Prostate gland (tissue), 2 donors: Measurements from ENCODE around the gene NUDT4B.
"Not testable (repeated sequence)": the region's sequence is repeated elsewhere in the genome, so short reads cannot be mapped to it uniquely, and the experiment has no call there.

Experiments
- POLR2A ChIP-seq: fragments of 450-650 bp; IDR thresholded peaks from one replicate; pipeline ENCODE4 v1.6.1; 2016; ENCODE audit warnings: antibody characterized with exemption, mild to moderate bottlenecking
- POLR2AphosphoS5 ChIP-seq: sonication (generic); formaldehyde crosslinking; IDR thresholded peaks from one replicate; pipeline ENCODE4 v1.6.1; 2017; ENCODE audit warnings: antibody characterized with exemption
- TF ChIP-seq, protein P1 (sequence below), 4 experiments: fragments of 200-600 bp in 2 of 4; fragments of 450-650 bp in 2 of 4; sonication (generic) in 2 of 4; IDR thresholded peaks; 1 replicate in 3 of 4; 2 replicates in 1 of 4; pipeline ENCODE4 v1.5.1; 2016 to 2019; ENCODE audit warnings: antibody characterized with exemption in 4 of 4, mild to moderate bottlenecking in 2 of 4, moderate library complexity in 2 of 4

DNA sequence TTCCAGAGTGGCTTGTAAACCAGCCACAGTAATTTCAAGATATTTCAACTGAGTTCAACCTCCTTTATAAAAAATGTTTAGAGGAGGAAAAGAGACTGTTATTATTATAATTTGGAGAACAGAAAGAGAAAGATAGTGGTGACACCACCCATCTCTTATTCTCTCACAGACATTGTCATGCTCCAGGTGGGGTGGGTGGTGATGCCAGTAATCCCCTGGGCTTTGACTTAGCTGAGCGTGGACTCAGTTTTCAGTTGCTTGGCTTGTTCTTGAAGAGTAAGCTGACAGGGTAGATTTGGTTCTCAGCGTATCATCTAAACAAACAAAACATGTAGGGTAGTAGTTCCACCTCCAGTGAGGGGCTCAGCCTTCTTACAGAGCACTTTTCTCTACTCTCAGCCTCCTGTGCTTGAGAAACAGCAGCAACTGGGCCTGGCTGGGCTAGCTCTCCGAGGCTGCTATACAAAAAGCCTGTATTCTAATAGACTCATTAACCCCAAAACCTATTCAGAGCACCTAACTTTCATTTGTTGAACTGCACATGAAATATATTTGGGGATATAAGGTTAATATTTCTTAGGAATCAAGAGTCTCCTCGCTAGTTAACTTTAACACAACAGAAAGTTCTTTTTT lies 43.1 kb upstream of the NUDT4B start:
- TF ChIP-seq, protein P1, sequence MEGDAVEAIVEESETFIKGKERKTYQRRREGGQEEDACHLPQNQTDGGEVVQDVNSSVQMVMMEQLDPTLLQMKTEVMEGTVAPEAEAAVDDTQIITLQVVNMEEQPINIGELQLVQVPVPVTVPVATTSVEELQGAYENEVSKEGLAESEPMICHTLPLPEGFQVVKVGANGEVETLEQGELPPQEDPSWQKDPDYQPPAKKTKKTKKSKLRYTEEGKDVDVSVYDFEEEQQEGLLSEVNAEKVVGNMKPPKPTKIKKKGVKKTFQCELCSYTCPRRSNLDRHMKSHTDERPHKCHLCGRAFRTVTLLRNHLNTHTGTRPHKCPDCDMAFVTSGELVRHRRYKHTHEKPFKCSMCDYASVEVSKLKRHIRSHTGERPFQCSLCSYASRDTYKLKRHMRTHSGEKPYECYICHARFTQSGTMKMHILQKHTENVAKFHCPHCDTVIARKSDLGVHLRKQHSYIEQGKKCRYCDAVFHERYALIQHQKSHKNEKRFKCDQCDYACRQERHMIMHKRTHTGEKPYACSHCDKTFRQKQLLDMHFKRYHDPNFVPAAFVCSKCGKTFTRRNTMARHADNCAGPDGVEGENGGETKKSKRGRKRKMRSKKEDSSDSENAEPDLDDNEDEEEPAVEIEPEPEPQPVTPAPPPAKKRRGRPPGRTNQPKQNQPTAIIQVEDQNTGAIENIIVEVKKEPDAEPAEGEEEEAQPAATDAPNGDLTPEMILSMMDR (IDR thresholded peaks at IDR 0.05): not testable (repeated sequence)
- not testable (repeated sequence) for TF ChIP-seq POLR2A, POLR2AphosphoS5
